SK-N-SH (cell line): ENCODE results near the gene GIGYF1. TPM values are rescaled to one million over a fixed set of nuclear protein-coding genes. Genes with fewer than 3 reads are reported as not detected.
A peak's percentile ranks its signal among the peaks of the same experiment; 100 is the strongest.

Source experiments
- CTCF ChIA-PET: fragments of 300-600, 350-600 bp; formaldehyde crosslinking; extraction: SDS; loops from one replicate; lab custom pipeline; 2021; lab: Yijun Ruan, JAX
- POLR2A ChIA-PET: fragments of 350-600 bp; sonication (Branson Sonifier 250); formaldehyde crosslinking; extraction: SDS; loops from one replicate; lab custom pipeline; 2020; ENCODE audit warnings: antibody characterized with exemption, inconsistent platforms; lab: Yijun Ruan, JAX
- DNase-seq: peaks from one replicate; pipeline ENCODE4 v3.0.0; 2012
- H2AFZ ChIP-seq: fragments of 200-600 bp; sonication (generic); 2 replicates; pipeline ENCODE4 v1.8.1; 2016; ENCODE audit warnings: antibody characterized with exemption, mild to moderate bottlenecking, low read depth
- H3F3A ChIP-seq: fragments of 200-600 bp; sonication (generic); replicated peaks from 2 replicates; pipeline ENCODE3; 2016; ENCODE audit warnings: antibody characterized with exemption, mild to moderate bottlenecking; ENCODE audit not compliant: insufficient read depth
- H3K27ac ChIP-seq, 2 experiments: fragments of 200-500 bp in 1 of 2; fragments of 200-600 bp in 1 of 2; sonication (Bioruptor generic) in 1 of 2; sonication (generic), shearing (Covaris generic) in 1 of 2; 2 replicates each; pipeline versions ENCODE4 v1.5.1 to v1.6.1; 2014 to 2016; ENCODE audit warnings: low read depth in 2 of 2, inconsistent platforms in 1 of 2, low read length in 1 of 2, mild to moderate bottlenecking in 1 of 2, mixed read lengths in 1 of 2
- H3K27me3 ChIP-seq: fragments of 200-600 bp; sonication (generic), shearing (Covaris generic); 2 replicates; pipeline ENCODE4 v1.6.1; 2016; ENCODE audit warnings: mixed run types; ENCODE audit not compliant: insufficient read depth
- H3K36me3 ChIP-seq, 2 experiments: fragments of 200-500 bp in 1 of 2; fragments of 200-600 bp in 1 of 2; sonication (Bioruptor generic) in 1 of 2; sonication (generic) in 1 of 2; replicated peaks in 1 of 2; 2 replicates each; pipeline versions ENCODE3 to v1.5.1; 2014 to 2016; ENCODE audit warnings: low read length in 1 of 2, mild to moderate bottlenecking in 1 of 2; ENCODE audit not compliant: insufficient read depth in 2 of 2, control insufficient read depth in 1 of 2
- H3K4me1 ChIP-seq, 2 experiments: fragments of 200-500 bp in 1 of 2; fragments of 200-600 bp in 1 of 2; sonication (Bioruptor generic) in 1 of 2; sonication (generic), shearing (Covaris generic) in 1 of 2; 2 replicates each; pipeline versions ENCODE4 v1.5.1 to v1.6.1; 2014 to 2016; ENCODE audit warnings: low read depth in 1 of 2, low read length in 1 of 2, mixed run types in 1 of 2; ENCODE audit not compliant: insufficient read depth in 2 of 2, control insufficient read depth in 1 of 2
- H3K4me2 ChIP-seq: fragments of 200-600 bp; sonication (generic), shearing (Covaris generic); 2 replicates; pipeline ENCODE4 v1.6.1; 2017; ENCODE audit warnings: mixed run types
- H3K4me3 ChIP-seq, 2 experiments: fragments of 200-500 bp in 1 of 2; fragments of 200-600 bp in 1 of 2; sonication (Bioruptor generic) in 1 of 2; sonication (generic), shearing (Covaris generic) in 1 of 2; 2 replicates each; pipeline versions ENCODE4 v1.5.1 to v1.8.1; 2014 to 2016; ENCODE audit warnings: low read depth in 2 of 2, inconsistent platforms in 1 of 2, low read length in 1 of 2, mild to moderate bottlenecking in 1 of 2, mixed read lengths in 1 of 2, moderate library complexity in 1 of 2
- H3K79me2 ChIP-seq: fragments of 200-600 bp; sonication (generic); 2 replicates; pipeline ENCODE4 v1.8.1; 2017; ENCODE audit warnings: mild to moderate bottlenecking; ENCODE audit not compliant: insufficient read depth
- H3K9ac ChIP-seq: fragments of 200-600 bp; sonication (generic); 2 replicates; pipeline ENCODE4 v1.6.1; 2017; ENCODE audit warnings: mixed run types
- H3K9me2 ChIP-seq: fragments of 200-600 bp; sonication (generic); 2 replicates; pipeline ENCODE4 v1.6.1; 2017; ENCODE audit warnings: mixed run types
- H3K9me3 ChIP-seq: fragments of 200-600 bp; sonication (generic); 2 replicates; pipeline ENCODE4 v1.6.1; 2017; ENCODE audit warnings: mixed run types, mild to moderate bottlenecking, moderate library complexity
- H4K20me1 ChIP-seq: fragments of 200-600 bp; sonication (generic); 2 replicates; pipeline ENCODE4 v1.6.1; 2017; ENCODE audit warnings: mild to moderate bottlenecking, mixed run types; ENCODE audit not compliant: insufficient read depth
- EP300 ChIP-seq, 2 experiments: IDR thresholded peaks; 2 replicates each; pipeline versions ENCODE4 v1.4.0 to v1.6.1; 2012; ENCODE audit warnings: borderline replicate concordance in 1 of 2, low read depth in 1 of 2, low read length in 1 of 2
- EZH2phosphoT487 ChIP-seq: fragments of 200-600 bp; sonication (generic); IDR thresholded peaks from 2 replicates; pipeline ENCODE4 v1.6.1; 2017; ENCODE audit warnings: low read depth, mixed run types, mild to moderate bottlenecking, antibody characterized with exemption, moderate library complexity, borderline replicate concordance
- FOSL2 ChIP-seq: IDR thresholded peaks from 2 replicates; pipeline ENCODE4 v1.4.0; 2012; ENCODE audit warnings: low read depth, mild to moderate bottlenecking, moderate library complexity, borderline replicate concordance
- FOXJ3 ChIP-seq: sonication (generic); formaldehyde crosslinking; IDR thresholded peaks from 2 replicates; pipeline ENCODE4 v1.5.1; 2020; ENCODE audit warnings: mild to moderate bottlenecking, missing genetic modification reagents
- FOXM1 ChIP-seq: IDR thresholded peaks from 2 replicates; pipeline ENCODE4 v1.4.0; 2012; ENCODE audit warnings: low read depth, mild to moderate bottlenecking
- GABPA ChIP-seq: IDR thresholded peaks from 2 replicates; pipeline ENCODE4 v1.4.0; 2012; ENCODE audit warnings: low read depth, mild to moderate bottlenecking
- IRF3 ChIP-seq: fragments of 150-350 bp; IDR thresholded peaks from 2 replicates; pipeline ENCODE4 v1.6.1; 2016; ENCODE audit warnings: mild to moderate bottlenecking, low read depth, low read length
- JUND ChIP-seq: IDR thresholded peaks from 2 replicates; pipeline ENCODE4 v1.4.0; 2012
- MAX ChIP-seq: IDR thresholded peaks from 2 replicates; pipeline ENCODE4 v1.4.0; 2012; ENCODE audit warnings: low read depth
- MEF2A ChIP-seq: IDR thresholded peaks from 2 replicates; pipeline ENCODE4 v1.4.0; 2012; ENCODE audit warnings: low read depth, borderline replicate concordance
- MXI1 ChIP-seq: IDR thresholded peaks from 2 replicates; pipeline ENCODE4 v1.6.1; 2012; ENCODE audit warnings: mild to moderate bottlenecking, low read depth, low read length, improper control_type of control experiment
- NRF1 ChIP-seq: IDR thresholded peaks from 2 replicates; pipeline ENCODE4 v1.6.1; 2012; ENCODE audit warnings: low read depth, mild to moderate bottlenecking, low read length
- POLR2AphosphoS5 ChIP-seq: IDR thresholded peaks from 2 replicates; pipeline ENCODE4 v1.6.1; 2012; ENCODE audit warnings: low read depth, low read length
- RCOR1 ChIP-seq: fragments of 150-350 bp; IDR thresholded peaks from 2 replicates; pipeline ENCODE4 v1.6.1; 2017; ENCODE audit warnings: antibody characterized with exemption, low read length
- RFX5 ChIP-seq: IDR thresholded peaks from 2 replicates; pipeline ENCODE4 v1.6.1; 2012; ENCODE audit warnings: mild to moderate bottlenecking, improper control_type of control experiment, low read length
- SIN3A ChIP-seq: IDR thresholded peaks from 2 replicates; pipeline ENCODE4 v1.6.1; 2012; ENCODE audit warnings: low read depth, mild to moderate bottlenecking, low read length, moderate library complexity, borderline replicate concordance
- TAF1 ChIP-seq: IDR thresholded peaks from 2 replicates; pipeline ENCODE4 v1.6.1; 2012; ENCODE audit warnings: low read depth, mild to moderate bottlenecking, low read length, moderate library complexity, borderline replicate concordance
- TCF12 ChIP-seq: IDR thresholded peaks from 2 replicates; pipeline ENCODE4 v1.4.0; 2012
- USF1 ChIP-seq: IDR thresholded peaks from 2 replicates; pipeline ENCODE4 v1.4.0; 2012; ENCODE audit warnings: low read depth, borderline replicate concordance
- YY1 ChIP-seq: IDR thresholded peaks from 2 replicates; pipeline ENCODE4 v1.4.0; 2012; ENCODE audit warnings: low read depth, mild to moderate bottlenecking
- WGBS: methylation state at CpG from one replicate; pipeline ENCODE4 v1.1.6; 2017; ENCODE audit warnings: low lambda C conversion rate; 5-methylcytosine and 5-hydroxymethylcytosine counted together
- polyA plus RNA-seq, 3 experiments: library from polyadenylated mRNA; depleted of rRNA; stranded (reverse); fragments of >200 nt; gene quantifications; 2 replicates each; pipeline ENCODE4 v1.2.3, GENCODE V29; 2012
- TF ChIP-seq, protein P1 (sequence below): IDR thresholded peaks from 2 replicates; pipeline ENCODE4 v1.6.1; 2012; ENCODE audit warnings: mild to moderate bottlenecking, low read depth, low read length, moderate library complexity
- TF ChIP-seq, protein P2 (sequence below): IDR thresholded peaks from 2 replicates; pipeline ENCODE4; 2012

GIGYF1 gene
- polyA plus RNA-seq (2012; rRNA removed): 17.4 and 19.4 TPM in 2 replicates
- 3.3 and 5.9 TPM in 2 replicates for polyA plus RNA-seq (2012; cell fraction: cytosol; rRNA removed)
- 99.4 and 118 TPM in 2 replicates for polyA plus RNA-seq (2012; cell fraction: nucleus; rRNA removed)

DNA sequence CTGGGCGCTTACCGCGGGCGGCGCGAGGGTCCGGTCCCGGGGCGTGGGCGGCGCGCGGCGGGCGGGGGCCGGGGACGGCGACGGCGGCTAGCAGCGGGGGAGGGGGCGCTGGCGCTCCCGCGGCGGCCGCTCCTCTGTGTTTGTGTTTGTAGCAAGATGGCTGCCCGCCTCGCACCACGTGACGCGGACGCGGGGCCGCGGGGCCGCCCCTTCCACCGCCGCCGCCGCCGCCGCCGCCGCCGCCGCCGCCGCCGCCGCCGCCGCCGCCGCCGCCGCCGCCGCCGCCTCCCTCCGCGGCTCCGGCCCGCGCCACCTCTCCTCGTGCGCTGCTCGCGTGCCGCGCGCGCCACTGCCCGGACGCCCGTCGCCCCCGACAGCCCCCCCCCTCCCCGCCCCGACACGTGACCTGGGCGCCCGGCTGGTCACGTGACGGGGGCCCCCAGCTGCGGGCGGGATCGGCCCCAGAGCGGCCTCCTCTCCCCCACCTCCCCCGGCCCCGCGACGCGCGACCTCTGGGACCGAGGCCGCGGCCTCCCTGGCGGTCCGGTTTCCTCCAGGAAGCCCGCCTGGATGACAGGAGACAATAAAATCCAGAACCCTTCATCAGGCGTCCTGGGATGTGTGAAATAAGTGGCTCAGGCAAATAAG lies at the start of gene GIGYF1:
TSS of gene GIGYF1 (minus strand) at position 153 of the 648 bp plus-strand sequence. CDS start 6,012 bp downstream, outside the sequence.
- 3% methylated on average over 25 of the region's 102 CpGs for WGBS
- Histone ChIP-seq H3K4me3 (peak within 1 kb of the TSS; percentile 66 to 87), H3K36me3 (peaks cover 3% of the 10 kb centered on the region in 2 experiments), H3K27ac (peak within 1 kb of the TSS; percentile 32 to 60; a peak in 3 of 4 replicates), H2AFZ (peak within 1 kb of the TSS; percentile 87), H3F3A (peaks cover 29% of the 10 kb centered on the region), H3K27me3 (peaks cover 2% of the 10 kb centered on the region; the same call in 1 of the 2 replicates), H3K9me2 (no peaks in the 10 kb centered on the region), H3K9ac (peak within 1 kb of the TSS; percentile 92), H3K4me1 (peaks cover 18 to 23% of the 10 kb centered on the region in 2 experiments), H4K20me1 (peaks cover 42% of the 10 kb centered on the region), H3K79me2 (peaks cover 44% of the 10 kb centered on the region), H3K9me3 (no peaks in the 10 kb centered on the region), H3K4me2 (peak within 1 kb of the TSS; percentile 99)
- CTCF ChIA-PET: interaction anchor here (1.3 to 11.0 kb wide), 11 partner anchors 9 to 211 kb away, joined by 5 to 227 read pairs (median 25); partner anchors contain the start of genes FBXO24, LRCH4, MOSPD3 and NYAP1
- POLR2A ChIA-PET: interaction anchor here (0.6 to 2.9 kb wide), 6 partner anchors 11 to 82 kb away, joined by 3 to 14 read pairs (median 6); partner anchors contain the start of genes MOSPD3 and POP7
- peak; percentile 100 for DNase-seq
- TF ChIP-seq, protein P1, sequence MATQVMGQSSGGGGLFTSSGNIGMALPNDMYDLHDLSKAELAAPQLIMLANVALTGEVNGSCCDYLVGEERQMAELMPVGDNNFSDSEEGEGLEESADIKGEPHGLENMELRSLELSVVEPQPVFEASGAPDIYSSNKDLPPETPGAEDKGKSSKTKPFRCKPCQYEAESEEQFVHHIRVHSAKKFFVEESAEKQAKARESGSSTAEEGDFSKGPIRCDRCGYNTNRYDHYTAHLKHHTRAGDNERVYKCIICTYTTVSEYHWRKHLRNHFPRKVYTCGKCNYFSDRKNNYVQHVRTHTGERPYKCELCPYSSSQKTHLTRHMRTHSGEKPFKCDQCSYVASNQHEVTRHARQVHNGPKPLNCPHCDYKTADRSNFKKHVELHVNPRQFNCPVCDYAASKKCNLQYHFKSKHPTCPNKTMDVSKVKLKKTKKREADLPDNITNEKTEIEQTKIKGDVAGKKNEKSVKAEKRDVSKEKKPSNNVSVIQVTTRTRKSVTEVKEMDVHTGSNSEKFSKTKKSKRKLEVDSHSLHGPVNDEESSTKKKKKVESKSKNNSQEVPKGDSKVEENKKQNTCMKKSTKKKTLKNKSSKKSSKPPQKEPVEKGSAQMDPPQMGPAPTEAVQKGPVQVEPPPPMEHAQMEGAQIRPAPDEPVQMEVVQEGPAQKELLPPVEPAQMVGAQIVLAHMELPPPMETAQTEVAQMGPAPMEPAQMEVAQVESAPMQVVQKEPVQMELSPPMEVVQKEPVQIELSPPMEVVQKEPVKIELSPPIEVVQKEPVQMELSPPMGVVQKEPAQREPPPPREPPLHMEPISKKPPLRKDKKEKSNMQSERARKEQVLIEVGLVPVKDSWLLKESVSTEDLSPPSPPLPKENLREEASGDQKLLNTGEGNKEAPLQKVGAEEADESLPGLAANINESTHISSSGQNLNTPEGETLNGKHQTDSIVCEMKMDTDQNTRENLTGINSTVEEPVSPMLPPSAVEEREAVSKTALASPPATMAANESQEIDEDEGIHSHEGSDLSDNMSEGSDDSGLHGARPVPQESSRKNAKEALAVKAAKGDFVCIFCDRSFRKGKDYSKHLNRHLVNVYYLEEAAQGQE: 0 out of 2 replicates have a peak, but pooled peaks have one; percentile 21
- TF ChIP-seq MEF2A (no peak), RCOR1 (no peak), IRF3 (no peak), TAF1 (peak; percentile 51; the same call in 1 of the 2 replicates), GABPA (no peak), EP300 (IDR thresholded peaks at IDR 0.05; ENCODE audit: borderline replicate concordance in 1 of 2, low read depth in 1 of 2, low read length in 1 of 2) (no peak), USF1 (peak; percentile 93), TCF12 (no peak), FOXJ3 (no peak), YY1 (peak; percentile 80), POLR2AphosphoS5 (no peak; the same call in 1 of the 2 replicates), MXI1 (no peak), NRF1 (no peak), FOXM1 (no peak), MAX (peak; percentile 88), EZH2phosphoT487 (no peak), FOSL2 (no peak), SIN3A (no peak), RFX5 (no peak), JUND (no peak)
- TF ChIP-seq, protein P2, sequence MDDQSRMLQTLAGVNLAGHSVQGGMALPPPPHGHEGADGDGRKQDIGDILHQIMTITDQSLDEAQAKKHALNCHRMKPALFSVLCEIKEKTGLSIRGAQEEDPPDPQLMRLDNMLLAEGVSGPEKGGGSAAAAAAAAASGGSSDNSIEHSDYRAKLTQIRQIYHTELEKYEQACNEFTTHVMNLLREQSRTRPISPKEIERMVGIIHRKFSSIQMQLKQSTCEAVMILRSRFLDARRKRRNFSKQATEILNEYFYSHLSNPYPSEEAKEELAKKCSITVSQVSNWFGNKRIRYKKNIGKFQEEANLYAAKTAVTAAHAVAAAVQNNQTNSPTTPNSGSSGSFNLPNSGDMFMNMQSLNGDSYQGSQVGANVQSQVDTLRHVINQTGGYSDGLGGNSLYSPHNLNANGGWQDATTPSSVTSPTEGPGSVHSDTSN: no peak
